Activated CD4-positive, alpha-beta T cell treated with anti-CD3 and anti-CD28 coated beads for 1 hour (primary cell): ENCODE results near the gene ITSN1.
"Not testable (repeated sequence)": the region's sequence is repeated elsewhere in the genome, so short reads cannot be mapped to it uniquely, and the experiment has no call there.

Source experiments
- DNase-seq: peaks from one replicate; pipeline ENCODE4 v3.0.0-alpha.2; 2020

Gene ITSN1

GRCh38 chr21:33899199-33899598, 256.9 kb downstream of the ITSN1 start:
- no peak for DNase-seq

GRCh38 chr21:33901412-33902288, 259.3 kb downstream of the ITSN1 start:
- no peak for DNase-seq

- DNase-seq, result no peak
Measured at GRCh38 chr21:33902349-33902748, 260.0 kb downstream of the ITSN1 start.

- no peak for DNase-seq
Measured at GRCh38 chr21:33904041-33904440, 261.7 kb downstream of the ITSN1 start.

- no peak for DNase-seq
Measured at GRCh38 chr21:33908760-33909159, 266.5 kb downstream of the ITSN1 start.

- DNase-seq, result no peak
Measured at GRCh38 chr21:33909756-33910155, 267.5 kb downstream of the ITSN1 start.

GRCh38 chr21:33914188-33914587, 271.9 kb downstream of the ITSN1 start:
- DNase-seq, result no peak

GRCh38 chr21:33915368-33916199, 273.3 kb downstream of the ITSN1 start, which contains the start of gene ATP5PO:
Gene ATP5PO, minus strand, starts transcription at chr21:33915804. Its CDS starts 41 bp downstream, at chr21:33915763.
- peak; percentile 93 for DNase-seq

- DNase-seq, result no peak
Measured at GRCh38 chr21:33916200-33916567, 273.9 kb downstream of the ITSN1 start.

- no peak for DNase-seq
Measured at GRCh38 chr21:33917421-33917820, 275.1 kb downstream of the ITSN1 start.

- DNase-seq, result peak; percentile 85
Measured at GRCh38 chr21:33924079-33924765, 281.9 kb downstream of the ITSN1 start.

GRCh38 chr21:33924766-33925100, 282.4 kb downstream of the ITSN1 start:
- DNase-seq, result no peak

GRCh38 chr21:33926248-33926647, 283.9 kb downstream of the ITSN1 start:
- DNase-seq, result not testable (repeated sequence)

- DNase-seq, result peak; percentile 56
Measured at GRCh38 chr21:33931052-33931798, 288.9 kb downstream of the ITSN1 start.

- DNase-seq, result no peak
Measured at GRCh38 chr21:33931799-33932390, 289.6 kb downstream of the ITSN1 start.

GRCh38 chr21:33932731-33933130, 290.4 kb downstream of the ITSN1 start:
- DNase-seq, result no peak

GRCh38 chr21:33936301-33937038, 294.2 kb downstream of the ITSN1 start:
- DNase-seq, result no peak

- no peak for DNase-seq
Measured at GRCh38 chr21:33937146-33937545, 294.8 kb downstream of the ITSN1 start.

- DNase-seq, result no peak
Measured at GRCh38 chr21:33937931-33938339, 295.6 kb downstream of the ITSN1 start.

GRCh38 chr21:33938381-33938780, 296.1 kb downstream of the ITSN1 start:
- no peak for DNase-seq

- no peak for DNase-seq
Measured at GRCh38 chr21:33939226-33939625, 296.9 kb downstream of the ITSN1 start.
